ENCODE results near the gene IFNAR2. TPM values are rescaled to one million over a fixed set of nuclear protein-coding genes. Genes with fewer than 3 reads are reported as not detected.

Gene IFNAR2
- total RNA-seq, 1 experiment from 2014 or later = 36.1 TPM

GRCh38 chr21:33254766-33255165 is 25.0 kb downstream of the IFNAR2 start:
- no peaks in the 10 kb centered on the region for H3K4me1 ChIP-seq
- Mint-ChIP-seq H3K4me1 (ENCODE audit: low read depth, unreplicated experiment) (no peaks in the 10 kb centered on the region), H3K36me3 (ENCODE audit: insufficient read depth, unreplicated experiment) (peaks cover 85% of the 10 kb centered on the region), H3K9me3 (ENCODE audit: unreplicated experiment) (peaks cover 13% of the 10 kb centered on the region), H3K27me3 (ENCODE audit: insufficient read depth, unreplicated experiment) (no peaks in the 10 kb centered on the region), H3K27ac (ENCODE audit: unreplicated experiment) (no peak overlapping the region), H3K4me3 (ENCODE audit: unreplicated experiment) (no peak overlapping the region)
- no peaks in the 10 kb centered on the region for H3K9me3 ChIP-seq
- no peaks in the 10 kb centered on the region for H3K27me3 ChIP-seq (replicated peaks; ENCODE audit: control insufficient read depth, insufficient read depth, low read length)
- DNase-seq = no peak
- no TSS peak for BruUV-seq (replicated peaks)
- H3K36me3 ChIP-seq (ENCODE audit: control insufficient read depth, insufficient read depth, low read length) = peaks cover 4% of the 10 kb centered on the region
- CTCF ChIA-PET = no interaction called here
- POLR2A ChIA-PET = no interaction called here
- intact Hi-C loops (cut with micrococcal nuclease; ENCODE audit: unreplicated experiment) = no loop called here
- H3K4me3 ChIP-seq (ENCODE audit: low read depth, low read length) = no peak overlapping the region
- TF ChIP-seq CTCF (IDR thresholded peaks at IDR 0.05; ENCODE audit: insufficient read depth in 1 of 2, low read depth in 1 of 2, low read length in 1 of 2, severe bottlenecking in 1 of 2, unreplicated experiment in 1 of 2) = no peak

- no peaks in the 10 kb centered on the region for H3K9me3 ChIP-seq
- Mint-ChIP-seq H3K9me3 (ENCODE audit: unreplicated experiment) (peaks cover 13% of the 10 kb centered on the region), H3K27ac (ENCODE audit: unreplicated experiment) (no peak overlapping the region), H3K4me3 (ENCODE audit: unreplicated experiment) (no peak overlapping the region), H3K4me1 (ENCODE audit: low read depth, unreplicated experiment) (no peaks in the 10 kb centered on the region), H3K36me3 (ENCODE audit: insufficient read depth, unreplicated experiment) (peaks cover 79% of the 10 kb centered on the region), H3K27me3 (ENCODE audit: insufficient read depth, unreplicated experiment) (no peaks in the 10 kb centered on the region)
- H3K36me3 ChIP-seq (ENCODE audit: control insufficient read depth, insufficient read depth, low read length) = peaks cover 4% of the 10 kb centered on the region
- H3K27me3 ChIP-seq (replicated peaks; ENCODE audit: control insufficient read depth, insufficient read depth, low read length) = no peaks in the 10 kb centered on the region
- no peak overlapping the region for H3K4me3 ChIP-seq (ENCODE audit: low read depth, low read length)
- POLR2A ChIA-PET = no interaction called here
- no peaks in the 10 kb centered on the region for H3K4me1 ChIP-seq
- CTCF ChIA-PET = no interaction called here
- intact Hi-C loops (cut with micrococcal nuclease; ENCODE audit: unreplicated experiment) = no loop called here
- TF ChIP-seq CTCF (IDR thresholded peaks at IDR 0.05; ENCODE audit: insufficient read depth in 1 of 2, low read depth in 1 of 2, low read length in 1 of 2, severe bottlenecking in 1 of 2, unreplicated experiment in 1 of 2) = no peak
- no TSS peak for BruUV-seq (replicated peaks)
- DNase-seq = no peak
Observed at GRCh38 chr21:33255404-33255803, 25.7 kb downstream of the IFNAR2 start.

GRCh38 chr21:33256019-33256418 is 26.3 kb downstream of the IFNAR2 start:
- Mint-ChIP-seq H3K27me3 (ENCODE audit: insufficient read depth, unreplicated experiment) (no peaks in the 10 kb centered on the region), H3K27ac (ENCODE audit: unreplicated experiment) (no peak overlapping the region), H3K4me1 (ENCODE audit: low read depth, unreplicated experiment) (no peaks in the 10 kb centered on the region), H3K36me3 (ENCODE audit: insufficient read depth, unreplicated experiment) (peaks cover 73% of the 10 kb centered on the region), H3K4me3 (ENCODE audit: unreplicated experiment) (no peak overlapping the region), H3K9me3 (ENCODE audit: unreplicated experiment) (peaks cover 13% of the 10 kb centered on the region)
- Histone ChIP-seq H3K27me3 (replicated peaks; ENCODE audit: control insufficient read depth, insufficient read depth, low read length) (no peaks in the 10 kb centered on the region), H3K4me3 (ENCODE audit: low read depth, low read length) (no peak overlapping the region), H3K4me1 (no peaks in the 10 kb centered on the region), H3K36me3 (ENCODE audit: control insufficient read depth, insufficient read depth, low read length) (peaks cover 4% of the 10 kb centered on the region), H3K9me3 (no peaks in the 10 kb centered on the region)
- ChIA-PET CTCF (no interaction called here), POLR2A (no interaction called here)
- no peak for TF ChIP-seq CTCF (IDR thresholded peaks at IDR 0.05; ENCODE audit: insufficient read depth in 1 of 2, low read depth in 1 of 2, low read length in 1 of 2, severe bottlenecking in 1 of 2, unreplicated experiment in 1 of 2)
- DNase-seq = no peak
- intact Hi-C loops (cut with micrococcal nuclease; ENCODE audit: unreplicated experiment) = no loop called here
- BruUV-seq (replicated peaks) = no TSS peak

All from Caco-2 (cell line).